SU-DHL-6 (cell line): ENCODE results near the gene NTMT1.

Source experiments
- H2AFZ ChIP-seq: fragments of 200-600 bp; sonication (generic); 2 replicates; pipeline ENCODE4 v1.6.1; 2014; ENCODE audit warnings: low read depth, mild to moderate bottlenecking, moderate library complexity, mixed read lengths, antibody characterized with exemption, low read length; ENCODE audit not compliant: severe bottlenecking
- H3F3A ChIP-seq: fragments of 200-600 bp; shearing (Covaris generic); 2 replicates; pipeline ENCODE4 v1.6.0; 2016; ENCODE audit warnings: antibody characterized with exemption, mild to moderate bottlenecking; ENCODE audit not compliant: insufficient read depth
- H3K27ac ChIP-seq: fragments of 200-600 bp; sonication (generic); 2 replicates; pipeline ENCODE4 v1.5.1; 2016; ENCODE audit warnings: low read depth, mild to moderate bottlenecking, low read length, moderate library complexity, mixed read lengths
- H3K27me3 ChIP-seq: fragments of 200-600 bp; sonication (generic), shearing (Covaris generic); 2 replicates; pipeline ENCODE4 v1.6.0; 2014; ENCODE audit warnings: mild to moderate bottlenecking, low read length
- H3K36me3 ChIP-seq: fragments of 200-600 bp; sonication (generic); 2 replicates; pipeline ENCODE4 v1.6.1; 2014; ENCODE audit warnings: mild to moderate bottlenecking, low read length, mixed read lengths
- H3K4me2 ChIP-seq: fragments of 300-600, 200-600 bp; shearing (Covaris generic), sonication (generic); 2 replicates; pipeline ENCODE4 v1.6.0; 2014; ENCODE audit warnings: low read length, low read depth, mild to moderate bottlenecking; ENCODE audit not compliant: poor library complexity, severe bottlenecking
- H3K4me3 ChIP-seq: fragments of 200-600 bp; sonication (generic); 2 replicates; pipeline ENCODE4 v1.5.1; 2014; ENCODE audit warnings: antibody characterized with exemption, low read length, mild to moderate bottlenecking, mixed read lengths; ENCODE audit not compliant: insufficient read depth, poor library complexity, severe bottlenecking
- H3K79me2 ChIP-seq: fragments of 200-600 bp; sonication (generic); 2 replicates; pipeline ENCODE4 v1.6.1; 2014; ENCODE audit warnings: mild to moderate bottlenecking, low read length, moderate library complexity; ENCODE audit not compliant: insufficient read depth
- H3K9ac ChIP-seq: fragments of 200-600 bp; sonication (generic); 2 replicates; pipeline ENCODE4 v1.7.0; 2014; ENCODE audit warnings: mild to moderate bottlenecking, low read length
- H3K9me2 ChIP-seq: fragments of 200-600 bp; sonication (generic); replicated peaks from 2 replicates; pipeline ENCODE4 v1.6.1; 2014; ENCODE audit warnings: low read length; ENCODE audit not compliant: insufficient read depth
- H3K9me3 ChIP-seq: fragments of 200-600 bp; sonication (generic); 2 replicates; pipeline ENCODE4 v1.6.1; 2014; ENCODE audit warnings: low read length, mixed read lengths; ENCODE audit not compliant: insufficient read depth
- H4K20me1 ChIP-seq: fragments of 200-600 bp; sonication (generic); 2 replicates; pipeline ENCODE4 v1.6.1; 2014; ENCODE audit warnings: low read depth, mild to moderate bottlenecking, antibody characterized with exemption, low read length, moderate library complexity, mixed read lengths
- EZH2phosphoT487 ChIP-seq: fragments of 200-600 bp; sonication (generic), shearing (Covaris generic); conservative IDR thresholded peaks from 2 replicates; pipeline ENCODE4 v1.6.1; 2018; ENCODE audit warnings: mild to moderate bottlenecking, antibody characterized with exemption, low read length, moderate library complexity, mixed read lengths
- TF ChIP-seq, protein P1 (sequence below): fragments of 200-600 bp; sonication (generic); IDR thresholded peaks from one replicate; pipeline ENCODE4 v1.5.1; 2017; ENCODE audit warnings: antibody characterized with exemption, mild to moderate bottlenecking, low read length, moderate library complexity; ENCODE audit not compliant: insufficient read depth, poor library complexity, severe bottlenecking

Gene NTMT1

DNA sequence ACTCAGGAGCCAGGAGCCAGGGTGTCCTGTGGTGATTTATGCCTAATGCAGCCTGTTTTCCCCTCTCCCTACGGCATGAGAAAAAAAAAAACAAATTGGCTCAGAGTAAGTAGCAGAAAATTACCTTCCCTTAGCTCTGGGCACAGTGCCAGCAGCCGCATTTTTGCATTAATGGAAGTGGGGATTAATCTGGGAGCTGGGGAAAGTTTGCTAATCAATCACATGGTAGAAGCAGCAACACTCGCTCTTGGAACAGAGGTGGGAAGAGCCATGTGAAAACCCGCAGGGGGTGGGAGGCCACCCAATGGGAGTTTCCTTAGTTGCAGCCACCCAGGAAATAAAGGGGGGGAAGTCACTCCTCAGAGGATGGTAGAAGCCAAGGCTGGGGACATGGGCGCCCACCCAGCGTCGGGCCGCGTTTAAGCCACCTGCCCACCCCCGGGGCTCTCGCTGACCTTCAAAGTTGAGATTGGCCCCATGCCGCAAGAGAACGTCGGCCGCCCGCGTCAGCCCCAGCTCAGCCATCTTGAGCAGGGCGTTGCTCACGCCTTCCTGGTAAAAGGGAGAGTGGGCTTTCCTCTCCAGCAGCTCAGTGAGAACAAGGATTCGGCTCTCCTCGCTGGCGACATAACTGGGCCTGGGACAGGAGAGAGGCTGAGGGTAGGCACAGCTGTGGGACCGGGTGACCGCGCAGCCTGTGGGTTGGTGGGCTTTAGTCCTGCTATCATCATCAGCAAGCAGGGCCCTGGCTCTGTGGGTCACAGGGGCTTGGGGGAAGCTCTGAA lies 14.3 kb downstream of the NTMT1 start:
- Histone ChIP-seq H4K20me1 (no peaks in the 10 kb centered on the region), H3K27ac (no peak overlapping the region)

DNA sequence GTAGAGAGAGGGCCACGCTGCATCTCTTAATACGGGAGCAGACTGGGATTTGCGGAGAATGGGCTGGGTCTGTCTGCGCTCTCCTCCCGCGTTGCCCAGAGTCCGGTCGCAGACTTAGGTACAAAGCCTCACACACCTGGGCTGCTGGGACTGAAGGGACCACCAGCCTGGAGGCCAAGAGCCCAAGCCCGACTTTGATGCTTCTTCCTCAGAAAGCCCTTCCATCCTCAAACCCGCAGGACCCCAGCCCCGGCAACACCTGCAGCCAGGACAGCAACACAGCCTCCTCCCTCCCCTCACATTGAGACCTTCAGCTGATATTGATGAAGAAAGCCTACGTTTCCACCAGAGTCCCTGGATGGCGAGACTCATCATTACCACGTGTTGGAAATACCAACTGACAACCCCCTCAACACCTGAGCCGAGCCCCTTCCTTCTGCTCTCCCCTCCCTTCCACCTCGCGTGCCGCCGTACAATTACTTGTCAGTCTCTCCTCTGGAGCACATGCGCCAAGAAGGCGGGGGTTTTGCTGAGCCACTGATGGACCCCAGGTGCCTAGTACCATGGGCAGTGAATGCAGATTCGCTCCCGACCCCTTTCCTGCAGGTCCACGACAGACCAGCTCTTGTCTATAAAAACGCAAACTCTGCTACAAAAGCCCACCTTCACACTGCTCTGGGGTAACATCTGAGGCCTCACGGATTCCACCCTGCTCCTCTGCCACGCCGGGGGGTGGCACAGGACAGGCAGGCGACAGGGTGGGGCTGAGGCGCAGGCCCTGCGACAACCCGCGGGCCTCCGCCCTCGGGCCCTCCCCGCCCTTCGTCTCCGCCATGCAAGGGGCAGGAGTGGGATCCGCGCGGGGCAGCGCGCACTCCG lies 15.1 kb downstream of the NTMT1 start:
- H3K27ac ChIP-seq = no peak overlapping the region
- H2AFZ ChIP-seq = peak overlapping the region; percentile 100
- H3K4me3 ChIP-seq = peak overlapping the region; percentile 98
- no peaks in the 10 kb centered on the region for H3K9me2 ChIP-seq
- H3F3A ChIP-seq = no peaks in the 10 kb centered on the region
- H3K27me3 ChIP-seq = no peaks in the 10 kb centered on the region
- H3K9me3 ChIP-seq = no peaks in the 10 kb centered on the region
- peak overlapping the region; percentile 96 for H3K9ac ChIP-seq
- H3K36me3 ChIP-seq = no peaks in the 10 kb centered on the region
- H3K4me2 ChIP-seq = peak overlapping the region; percentile 77
- TF ChIP-seq EZH2phosphoT487 = no peak
- TF ChIP-seq, protein P1, sequence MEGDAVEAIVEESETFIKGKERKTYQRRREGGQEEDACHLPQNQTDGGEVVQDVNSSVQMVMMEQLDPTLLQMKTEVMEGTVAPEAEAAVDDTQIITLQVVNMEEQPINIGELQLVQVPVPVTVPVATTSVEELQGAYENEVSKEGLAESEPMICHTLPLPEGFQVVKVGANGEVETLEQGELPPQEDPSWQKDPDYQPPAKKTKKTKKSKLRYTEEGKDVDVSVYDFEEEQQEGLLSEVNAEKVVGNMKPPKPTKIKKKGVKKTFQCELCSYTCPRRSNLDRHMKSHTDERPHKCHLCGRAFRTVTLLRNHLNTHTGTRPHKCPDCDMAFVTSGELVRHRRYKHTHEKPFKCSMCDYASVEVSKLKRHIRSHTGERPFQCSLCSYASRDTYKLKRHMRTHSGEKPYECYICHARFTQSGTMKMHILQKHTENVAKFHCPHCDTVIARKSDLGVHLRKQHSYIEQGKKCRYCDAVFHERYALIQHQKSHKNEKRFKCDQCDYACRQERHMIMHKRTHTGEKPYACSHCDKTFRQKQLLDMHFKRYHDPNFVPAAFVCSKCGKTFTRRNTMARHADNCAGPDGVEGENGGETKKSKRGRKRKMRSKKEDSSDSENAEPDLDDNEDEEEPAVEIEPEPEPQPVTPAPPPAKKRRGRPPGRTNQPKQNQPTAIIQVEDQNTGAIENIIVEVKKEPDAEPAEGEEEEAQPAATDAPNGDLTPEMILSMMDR = no peak
- H4K20me1 ChIP-seq = no peaks in the 10 kb centered on the region
- H3K79me2 ChIP-seq = peaks cover 26% of the 10 kb centered on the region

More for the DNA sequence above, 14.3 kb downstream of the NTMT1 start:
- Histone ChIP-seq H3K9ac (peak overlapping the region; percentile 96; the same call in 1 of the 2 replicates), H3K36me3 (no peaks in the 10 kb centered on the region), H2AFZ (no peak overlapping the region), H3K9me3 (no peaks in the 10 kb centered on the region), H3K27me3 (no peaks in the 10 kb centered on the region), H3F3A (no peaks in the 10 kb centered on the region), H3K4me3 (peak overlapping the region; percentile 98), H3K79me2 (peaks cover 26% of the 10 kb centered on the region), H3K4me2 (peak overlapping the region; percentile 77), H3K9me2 (no peaks in the 10 kb centered on the region)
- no peak for TF ChIP-seq EZH2phosphoT487
- TF ChIP-seq, protein P1 = no peak

DNA sequence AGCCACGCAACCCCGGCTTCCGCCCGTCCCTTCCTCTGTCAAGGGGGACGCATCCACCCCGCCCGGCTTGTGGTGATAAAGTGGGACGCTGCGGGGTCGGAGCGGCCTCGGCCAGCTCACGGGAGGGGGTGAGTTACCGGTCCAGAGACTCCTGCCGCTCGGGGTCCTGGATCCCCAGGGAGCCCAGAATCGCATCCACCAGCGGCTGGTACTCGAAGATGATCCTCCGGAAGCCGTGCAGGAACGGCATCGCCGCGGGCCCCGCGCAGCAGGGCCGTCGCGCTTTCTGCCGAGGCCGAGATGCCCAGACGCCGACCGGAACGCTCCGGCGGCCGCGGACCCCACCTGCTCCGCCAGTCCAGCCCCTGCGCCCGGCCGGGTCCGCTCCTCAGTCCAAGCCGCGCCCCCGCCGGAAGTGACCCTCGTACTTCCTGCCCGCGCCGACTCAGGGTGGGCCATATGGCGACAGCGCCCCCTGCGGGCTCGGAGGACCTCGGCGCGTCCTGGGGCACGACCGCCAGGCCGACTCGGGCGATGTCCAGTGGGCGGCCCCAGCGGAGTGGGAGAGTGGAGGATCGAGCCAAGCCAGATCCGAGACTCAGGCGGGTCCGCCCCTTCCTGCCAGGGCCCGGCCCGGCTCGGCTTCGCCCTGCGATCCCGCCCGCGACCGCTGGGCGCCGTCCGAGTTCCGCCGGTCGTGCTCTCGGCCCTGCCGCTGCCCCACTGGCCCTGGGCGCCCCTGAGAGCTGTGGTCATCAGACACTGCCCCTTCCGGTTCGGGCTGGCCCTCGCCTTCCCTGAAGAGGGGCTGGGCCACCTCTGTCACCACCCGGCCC lies 16.0 kb downstream of the NTMT1 start, which contains the start of gene ASB6:
TSS of gene ASB6 (minus strand) at position 402 of the 836 bp plus-strand sequence. CDS start at position 250, 152 bp downstream.
- Histone ChIP-seq H3K4me3 (peak within 1 kb of the TSS; percentile 98), H3K27ac (peak within 1 kb of the TSS; percentile 34; the same call in 1 of the 2 replicates), H3K27me3 (no peaks in the 10 kb centered on the region), H3K9ac (peak within 1 kb of the TSS; percentile 96), H4K20me1 (no peaks in the 10 kb centered on the region), H3K9me2 (no peaks in the 10 kb centered on the region), H3K4me2 (peak within 1 kb of the TSS; percentile 77), H2AFZ (peak within 1 kb of the TSS; percentile 100), H3K79me2 (peaks cover 26% of the 10 kb centered on the region), H3K9me3 (no peaks in the 10 kb centered on the region), H3F3A (no peaks in the 10 kb centered on the region), H3K36me3 (no peaks in the 10 kb centered on the region)
- TF ChIP-seq, protein P1 = peak; percentile 99
- TF ChIP-seq EZH2phosphoT487 = no peak
